CD4-positive, alpha-beta T cell (primary cell): ENCODE data around the gene STRADA. TPM values are rescaled to one million over a fixed set of nuclear protein-coding genes. Genes with fewer than 3 reads are reported as not detected.

ENCODE experiments used
- ATAC-seq: fragments of 200-7000 bp; cut with Tn5 transposase; one replicate; pipeline ENCODE4 v1.10.0; 2022; ENCODE audit warnings: mild to moderate bottlenecking; ENCODE audit not compliant: poor library complexity
- CTCF ChIA-PET: fragments of 350-600 bp; sonication (Branson Sonifier 250); formaldehyde crosslinking; loops from one replicate; lab custom pipeline; 2021; ENCODE audit warnings: antibody characterized with exemption, inconsistent platforms; lab: Charles Lee
- POLR2A ChIA-PET: fragments of 350-600 bp; sonication (Branson Sonifier 250); formaldehyde crosslinking; loops from one replicate; lab custom pipeline; 2021; ENCODE audit warnings: antibody characterized with exemption, inconsistent platforms; lab: Charles Lee
- DNase-seq, 14 experiments: peaks; one replicate each; pipeline ENCODE4 v3.0.0-alpha.2; 2013 to 2020; ENCODE audit warnings: mixed read lengths in 2 of 14
- H3K27ac ChIP-seq, 2 donors: one replicate each; pipeline versions ENCODE4 v1.5.1 to v1.7.0; 2013; ENCODE audit warnings: low read length in 2 of 2, low read depth in 1 of 2, mild to moderate bottlenecking in 1 of 2
- H3K27me3 ChIP-seq, 2 experiments: 1 replicate in 1 of 2; 2 replicates in 1 of 2; pipeline versions ENCODE4 v1.6.1 to v1.7.0; 2013; ENCODE audit warnings: low read length in 2 of 2, control low read depth in 1 of 2, mild to moderate bottlenecking in 1 of 2, moderate library complexity in 1 of 2; ENCODE audit not compliant: insufficient read depth in 2 of 2, control insufficient read depth in 1 of 2
- H3K36me3 ChIP-seq: one replicate; pipeline ENCODE4 v1.6.1; 2013; ENCODE audit warnings: low read length, control low read depth; ENCODE audit not compliant: insufficient read depth
- H3K4me1 ChIP-seq: one replicate; pipeline ENCODE4 v1.6.1; 2013; ENCODE audit warnings: low read length, control low read depth; ENCODE audit not compliant: insufficient read depth
- H3K4me3 ChIP-seq: one replicate; pipeline ENCODE4 v1.5.1; 2013; ENCODE audit warnings: mild to moderate bottlenecking, low read length, moderate library complexity
- H3K9me3 ChIP-seq, 2 experiments: 1 replicate in 1 of 2; 2 replicates in 1 of 2; pipeline versions ENCODE4 v1.6.1 to v1.7.0; 2013; ENCODE audit warnings: low read length in 2 of 2, mild to moderate bottlenecking in 2 of 2, control low read depth in 1 of 2, moderate library complexity in 1 of 2; ENCODE audit not compliant: control insufficient read depth in 1 of 2, insufficient read depth in 1 of 2
- H3K27ac Mint-ChIP-seq: one replicate; pipeline ENCODE4 v1.8.0; 2020; ENCODE audit warnings: mixed read lengths
- H3K27me3 Mint-ChIP-seq: one replicate; pipeline ENCODE4 v1.8.0; 2021; ENCODE audit warnings: mixed read lengths
- H3K36me3 Mint-ChIP-seq: one replicate; pipeline ENCODE4 v1.8.0; 2021; ENCODE audit warnings: low read depth, mixed read lengths
- H3K4me1 Mint-ChIP-seq: one replicate; pipeline ENCODE4 v1.8.0; 2021; ENCODE audit warnings: low read depth, mixed read lengths
- H3K4me3 Mint-ChIP-seq: one replicate; pipeline ENCODE4 v1.8.0; 2020; ENCODE audit warnings: mild to moderate bottlenecking, mixed read lengths
- H3K9me3 Mint-ChIP-seq: one replicate; pipeline ENCODE4 v1.8.0; 2020; ENCODE audit warnings: mixed read lengths
- CTCF ChIP-seq: fragments of 200-600 bp; IDR thresholded peaks from one replicate; pipeline ENCODE4 v1.8.0; 2022; ENCODE audit warnings: antibody characterized with exemption, mild to moderate bottlenecking
- intact Hi-C, 2 experiments: fragments of 100-400 bp; cut with DNase I in 1 of 2; cut with micrococcal nuclease in 1 of 2; formaldehyde crosslinking; loops; one replicate each; pipeline versions ENCODE4 v1.15.1 to v1.9.0; 2023 to 2025; cut with DNase I, micrococcal nuclease
- total RNA-seq, 174 experiments: library from RNA in 2 of 174; stranded (reverse) in 2 of 174; gene quantifications; one replicate each; pipeline ENCODE4 v1.2.3 and lab custom pipeline; 2021 to 2026

Gene STRADA
- total RNA-seq, 2 experiments from 2014 or later, result 50.9 to 51.0 TPM

GRCh38 chr17:63682441-63682840 lies 59.2 kb downstream of the STRADA start:
- H3K36me3 ChIP-seq, result peaks cover 59% of the 10 kb centered on the region
- TF ChIP-seq CTCF, result no peak
- DNase-seq (no peak), ATAC-seq (no peak)
- Mint-ChIP-seq H3K4me1 (no peaks in the 10 kb centered on the region), H3K27me3 (no peaks in the 10 kb centered on the region), H3K4me3 (no peak overlapping the region), H3K9me3 (no peaks in the 10 kb centered on the region), H3K27ac (peak overlapping the region; percentile 8), H3K36me3 (peaks cover 84% of the 10 kb centered on the region)
- no peak overlapping the region for H3K4me3 ChIP-seq
- POLR2A ChIA-PET, result interaction anchor here (1.5 to 2.7 kb wide), 3 partner anchors 11 to 28 kb away, joined by 3 to 20 read pairs (median 5); no protein-coding TSS in a partner anchor
- H3K9me3 ChIP-seq, result no peaks in the 10 kb centered on the region
- no peaks in the 10 kb centered on the region for H3K4me1 ChIP-seq
- intact Hi-C loops, result loop anchor here in 1 of 2 experiments (5.0 kb wide), 1 partner anchor 50 kb away; no protein-coding TSS in a partner anchor
- no peaks in the 10 kb centered on the region for H3K27me3 ChIP-seq
- H3K27ac ChIP-seq, result no peak overlapping the region
- CTCF ChIA-PET, result interaction anchor here (1.0 kb wide), 1 partner anchor 15 kb away, joined by 3 read pairs; no protein-coding TSS in a partner anchor

GRCh38 chr17:63681530-63681929 lies 60.1 kb downstream of the STRADA start:
- H3K4me1 Mint-ChIP-seq, result peaks cover under 1% of the 10 kb centered on the region
- DNase-seq, result no peak

DNA sequence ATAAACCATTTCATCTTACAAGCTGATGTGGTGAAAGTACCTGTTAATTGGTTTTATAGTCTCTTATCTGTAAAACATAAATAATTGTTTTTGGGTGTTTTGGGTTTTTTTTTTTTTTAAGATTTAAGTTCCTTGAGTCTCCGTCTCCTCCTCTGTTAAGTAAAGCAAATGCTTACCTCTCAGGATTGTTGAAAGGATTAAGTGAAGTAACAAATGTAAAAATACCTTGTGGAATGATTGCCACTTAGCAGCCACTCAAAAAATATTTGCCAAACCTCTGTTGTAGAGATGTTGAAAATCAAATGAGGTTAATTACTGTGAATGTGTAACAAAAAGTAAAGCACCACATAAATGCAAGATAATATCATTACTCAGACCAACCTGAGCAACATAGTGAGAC lies 60.9 kb downstream of the STRADA start:
- DNase-seq, result no peak
- POLR2A ChIA-PET, result interaction anchor here (2.2 to 2.9 kb wide), 2 partner anchors 14 to 17 kb away, joined by 9 to 14 read pairs; no protein-coding TSS in a partner anchor
- CTCF ChIA-PET, result interaction anchor here (1.4 kb wide), 1 partner anchor 255 kb away, joined by 3 read pairs; no protein-coding TSS in a partner anchor
- Histone ChIP-seq H3K9me3 (no peaks in the 10 kb centered on the region), H3K27me3 (no peaks in the 10 kb centered on the region), H3K4me3 (no peak overlapping the region), H3K36me3 (peaks cover 71% of the 10 kb centered on the region), H3K27ac (no peak overlapping the region), H3K4me1 (no peaks in the 10 kb centered on the region)
- TF ChIP-seq CTCF, result no peak
- no peaks in the 10 kb centered on the region for H3K27me3 Mint-ChIP-seq
- ATAC-seq, result no peak
- peaks cover 5% of the 10 kb centered on the region for H3K4me1 Mint-ChIP-seq
- intact Hi-C loops, result loop anchor here in 1 of 2 experiments (5.0 kb wide), 1 partner anchor 48 kb away; no protein-coding TSS in a partner anchor
- peaks cover 85% of the 10 kb centered on the region for H3K36me3 Mint-ChIP-seq
- H3K27ac Mint-ChIP-seq, result no peak overlapping the region
- no peaks in the 10 kb centered on the region for H3K9me3 Mint-ChIP-seq
- H3K4me3 Mint-ChIP-seq, result no peak overlapping the region

More at GRCh38 chr17:63681530-63681929, 60.1 kb downstream of the STRADA start:
- no peak for ATAC-seq
- no peaks in the 10 kb centered on the region for H3K27me3 Mint-ChIP-seq
- Histone ChIP-seq H3K9me3 (no peaks in the 10 kb centered on the region), H3K4me1 (no peaks in the 10 kb centered on the region), H3K27ac (no peak overlapping the region), H3K27me3 (no peaks in the 10 kb centered on the region), H3K4me3 (no peak overlapping the region), H3K36me3 (peaks cover 67% of the 10 kb centered on the region)
- H3K27ac Mint-ChIP-seq, result no peak overlapping the region
- peaks cover 88% of the 10 kb centered on the region for H3K36me3 Mint-ChIP-seq
- ChIA-PET POLR2A (interaction anchor here (0.9 to 2.7 kb wide), 3 partner anchors 12 to 59 kb away, joined by 3 to 20 read pairs (median 9); partner anchors contain the start of gene MAP3K3), CTCF (interaction anchor here (1.4 kb wide), 1 partner anchor 256 kb away, joined by 3 read pairs; no protein-coding TSS in a partner anchor)
- TF ChIP-seq CTCF, result no peak
- intact Hi-C loops, result loop anchor here in 1 of 2 experiments (5.0 kb wide), 1 partner anchor 49 kb away; no protein-coding TSS in a partner anchor
- no peaks in the 10 kb centered on the region for H3K9me3 Mint-ChIP-seq
- H3K4me3 Mint-ChIP-seq, result no peak overlapping the region
